Measurements from ENCODE around the gene DHTKD1. TPM values are rescaled to one million over a fixed set of nuclear protein-coding genes. Genes with fewer than 3 reads are reported as not detected.

The DHTKD1 gene
- total RNA-seq, 1 experiment from 2014 or later: 53.2 TPM

GRCh38 chr10:12107781-12108180, 39.0 kb downstream of the DHTKD1 start:
- no peak overlapping the region for H3T11ph ChIP-seq (ENCODE audit: low read length)
- no peak overlapping the region for H3K23ac ChIP-seq (ENCODE audit: insufficient read length, low read depth, low read length)
- Mint-ChIP-seq H3K4me3 (no peak overlapping the region), H3K27ac (peak overlapping the region in 1 of 3 experiments; percentile 75; a peak in 1 of 7 replicates), H3K9me3 (no peaks in the 10 kb centered on the region), H3K36me3 (ENCODE audit: insufficient read depth in 1 of 3, low read depth in 3 of 3) (peaks cover 47 to 88% (median 81%) of the 10 kb centered on the region in 3 experiments), H3K4me1 (no peaks in the 10 kb centered on the region), H3K27me3 (ENCODE audit: low read depth) (no peaks in the 10 kb centered on the region; the same call in 1 of the 2 replicates)
- no peaks in the 10 kb centered on the region for H3K27me3 ChIP-seq (ENCODE audit: insufficient read depth, low read length)
- no peak overlapping the region for H4K91ac ChIP-seq (ENCODE audit: insufficient read length, low read depth, low read length)
- H2BK12ac ChIP-seq (ENCODE audit: insufficient read length, low read depth, low read length): no peak overlapping the region
- no peak overlapping the region for H2AFZ ChIP-seq (ENCODE audit: low read length)
- H3K9ac ChIP-seq (ENCODE audit: extremely low read depth, insufficient read length, low read length): no peak overlapping the region
- no peaks in the 10 kb centered on the region for H3K23me2 ChIP-seq (ENCODE audit: insufficient read length, low read depth, low read length, poor library complexity, severe bottlenecking)
- H2BK20ac ChIP-seq (ENCODE audit: low read depth, low read length, poor library complexity, severe bottlenecking): no peak overlapping the region
- DNase-seq: no peak
- H3K4ac ChIP-seq (ENCODE audit: low read depth, low read length): no peak overlapping the region
- H3K79me1 ChIP-seq (ENCODE audit: insufficient read depth, low read depth, low read length, poor library complexity, severe bottlenecking): no peaks in the 10 kb centered on the region
- no peaks in the 10 kb centered on the region for H3K4me1 ChIP-seq (ENCODE audit: insufficient read depth, low read length)
- no peaks in the 10 kb centered on the region for H3K79me2 ChIP-seq (ENCODE audit: insufficient read depth, low read length)
- WGBS (ENCODE audit: extremely low coverage, insufficient read length, low lambda C conversion rate): no CpG with 5 or more reads among the region's 14 CpGs
- no peak overlapping the region for H2AK5ac ChIP-seq (ENCODE audit: insufficient read length, low read length)
- no peak overlapping the region for H4K8ac ChIP-seq (replicated peaks; ENCODE audit: insufficient read length, low read depth, low read length)
- no peak overlapping the region for H2BK120ac ChIP-seq (ENCODE audit: low read depth, low read length, poor library complexity, severe bottlenecking)
- H3K14ac ChIP-seq (ENCODE audit: insufficient read depth, low read length): no peak overlapping the region
- no peak overlapping the region for H2BK15ac ChIP-seq (ENCODE audit: low read depth, low read length)
- no peak overlapping the region for H3K27ac ChIP-seq (ENCODE audit: insufficient read length, low read depth, low read length)
- H2BK5ac ChIP-seq (ENCODE audit: insufficient read length, low read length): no peak overlapping the region
- H4K5ac ChIP-seq (ENCODE audit: insufficient read length, low read depth, low read length): no peak overlapping the region
- H3K9me3 ChIP-seq (ENCODE audit: control insufficient read depth, low read depth, low read length): no peaks in the 10 kb centered on the region
- H3K4me2 ChIP-seq (ENCODE audit: insufficient read depth, insufficient read length, low read length): no peak overlapping the region
- no peak overlapping the region for H3K18ac ChIP-seq (ENCODE audit: insufficient read length, low read depth, low read length)
- no peak overlapping the region for H3K56ac ChIP-seq (ENCODE audit: insufficient read length, low read depth, low read length)
- H4K20me1 ChIP-seq (ENCODE audit: control insufficient read depth, insufficient read depth, insufficient read length): no peaks in the 10 kb centered on the region
- TF ChIP-seq, protein P1, sequence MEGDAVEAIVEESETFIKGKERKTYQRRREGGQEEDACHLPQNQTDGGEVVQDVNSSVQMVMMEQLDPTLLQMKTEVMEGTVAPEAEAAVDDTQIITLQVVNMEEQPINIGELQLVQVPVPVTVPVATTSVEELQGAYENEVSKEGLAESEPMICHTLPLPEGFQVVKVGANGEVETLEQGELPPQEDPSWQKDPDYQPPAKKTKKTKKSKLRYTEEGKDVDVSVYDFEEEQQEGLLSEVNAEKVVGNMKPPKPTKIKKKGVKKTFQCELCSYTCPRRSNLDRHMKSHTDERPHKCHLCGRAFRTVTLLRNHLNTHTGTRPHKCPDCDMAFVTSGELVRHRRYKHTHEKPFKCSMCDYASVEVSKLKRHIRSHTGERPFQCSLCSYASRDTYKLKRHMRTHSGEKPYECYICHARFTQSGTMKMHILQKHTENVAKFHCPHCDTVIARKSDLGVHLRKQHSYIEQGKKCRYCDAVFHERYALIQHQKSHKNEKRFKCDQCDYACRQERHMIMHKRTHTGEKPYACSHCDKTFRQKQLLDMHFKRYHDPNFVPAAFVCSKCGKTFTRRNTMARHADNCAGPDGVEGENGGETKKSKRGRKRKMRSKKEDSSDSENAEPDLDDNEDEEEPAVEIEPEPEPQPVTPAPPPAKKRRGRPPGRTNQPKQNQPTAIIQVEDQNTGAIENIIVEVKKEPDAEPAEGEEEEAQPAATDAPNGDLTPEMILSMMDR (conservative IDR thresholded peaks at IDR 0.05): no peak
